ENCODE results near the gene RFX7. TPM values are rescaled to one million over a fixed set of nuclear protein-coding genes. Genes with fewer than 3 reads are reported as not detected.
A peak's percentile ranks its signal among the peaks of the same experiment; 100 is the strongest.

RFX7 gene
- polyA plus RNA-seq, 6 donors from 2014 or later, result 1.4 to 5.4 (median 3.8) TPM

DNA sequence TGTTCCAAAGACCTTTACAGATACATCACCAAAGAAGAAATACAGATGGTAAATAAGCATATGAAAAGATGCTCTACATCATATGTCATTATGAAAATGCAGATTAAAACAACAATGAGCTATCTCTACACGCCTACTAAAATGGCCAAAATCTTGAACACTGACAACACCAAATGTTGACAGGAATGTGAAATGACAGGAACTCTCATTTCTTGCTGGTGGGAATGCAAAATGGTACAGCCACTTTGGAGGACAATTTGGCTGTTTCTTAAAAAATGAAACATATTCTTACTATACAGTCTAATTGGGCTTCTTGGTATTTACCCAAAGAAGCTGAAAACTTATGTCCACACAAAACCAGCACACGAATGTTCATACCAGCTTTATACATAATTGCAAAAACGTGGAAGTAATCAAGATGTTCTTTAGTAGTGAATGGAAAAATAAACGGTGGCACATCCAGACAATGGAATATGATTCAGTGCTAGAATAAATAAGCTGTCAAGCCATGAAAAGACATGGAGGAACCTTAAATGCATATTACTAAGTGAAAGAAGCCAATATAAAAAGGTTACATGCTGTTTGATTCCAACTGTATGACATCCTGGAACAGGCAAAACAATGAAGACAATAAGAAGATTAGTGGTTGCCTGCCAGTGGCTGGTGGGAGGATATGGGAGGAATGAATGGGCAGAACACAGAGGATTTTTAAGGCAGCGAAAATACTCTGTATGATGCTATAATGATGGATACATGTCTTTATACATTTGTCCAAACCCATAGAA is 169.0 kb downstream of the RFX7 start:
- Mint-ChIP-seq H3K27me3 (peaks cover 6 to 13% (median 7%) of the 10 kb centered on the region in 3 donors), H3K27ac (no peak overlapping the region), H3K9me3 (peaks cover 0 to 8% (median 2%) of the 10 kb centered on the region in 7 donors), H3K36me3 (peaks cover 0 to 3% of the 10 kb centered on the region in 2 donors), H3K4me1 (no peaks in the 10 kb centered on the region), H3K4me3 (no peak overlapping the region)
- DNase-seq (no peak), ATAC-seq (ENCODE audit: low read depth in 2 of 2) (no peak)

DNA sequence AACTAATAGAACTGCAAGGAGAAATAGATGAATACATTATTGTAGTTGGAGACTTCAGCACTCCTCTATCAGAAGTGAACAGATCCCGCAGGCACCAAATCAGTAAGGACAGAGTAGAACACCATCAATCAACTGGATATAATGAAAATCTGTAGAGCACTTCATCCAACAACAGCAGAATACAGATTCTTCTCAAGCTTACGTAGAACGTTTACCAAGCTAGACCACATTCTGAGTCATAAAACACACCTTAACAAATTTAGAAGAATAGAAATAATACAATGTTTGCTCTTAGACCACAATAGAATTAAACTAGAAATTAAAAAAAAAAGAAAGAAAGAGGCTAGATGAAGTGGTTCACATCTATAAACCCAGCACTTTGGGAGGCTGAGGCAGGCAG is 179.5 kb downstream of the RFX7 start:
- Mint-ChIP-seq H3K4me3 (no peak overlapping the region), H3K4me1 (no peaks in the 10 kb centered on the region), H3K27me3 (peaks cover 0 to 14% (median 9%) of the 10 kb centered on the region in 3 donors), H3K36me3 (peaks cover 0 to 10% of the 10 kb centered on the region in 2 donors), H3K27ac (no peak overlapping the region), H3K9me3 (peaks cover 1 to 17% (median 7%) of the 10 kb centered on the region in 7 donors)
- DNase-seq (no peak), ATAC-seq (ENCODE audit: low read depth in 2 of 2) (no peak)

- H3K4me3 Mint-ChIP-seq, result no peak overlapping the region
- peaks cover 0 to 14% (median 9%) of the 10 kb centered on the region in 3 donors for H3K27me3 Mint-ChIP-seq
- H3K27ac Mint-ChIP-seq, result no peak overlapping the region
- H3K4me1 Mint-ChIP-seq, result no peaks in the 10 kb centered on the region
- DNase-seq (no peak), ATAC-seq (ENCODE audit: low read depth in 2 of 2) (no peak)
- peaks cover 1 to 12% (median 7%) of the 10 kb centered on the region in 7 donors for H3K9me3 Mint-ChIP-seq
- peaks cover 0 to 10% of the 10 kb centered on the region in 2 donors for H3K36me3 Mint-ChIP-seq
Measured at GRCh38 chr15:56059716-56060115, 184.0 kb downstream of the RFX7 start.

DNA sequence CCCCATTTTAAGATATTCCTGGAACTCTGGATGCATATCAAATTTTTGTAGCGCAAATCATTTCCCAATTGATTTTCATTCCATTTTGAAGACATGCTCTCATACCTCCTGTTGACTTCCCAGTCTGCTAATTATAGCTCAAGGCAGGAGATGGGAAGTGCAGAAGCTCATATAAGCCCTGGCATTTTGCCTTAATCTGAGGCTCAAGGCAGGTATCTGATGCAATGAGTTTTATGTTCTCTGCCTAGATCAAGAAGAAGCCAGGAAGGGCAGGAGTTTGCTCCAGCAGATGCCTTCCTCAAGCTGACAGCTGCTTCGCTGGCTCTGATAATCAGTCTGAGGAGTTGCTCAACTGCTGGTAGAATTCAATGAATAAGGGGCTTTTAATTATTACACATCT is 184.7 kb downstream of the RFX7 start:
- Mint-ChIP-seq H3K27ac (no peak overlapping the region), H3K4me1 (no peaks in the 10 kb centered on the region), H3K4me3 (no peak overlapping the region), H3K36me3 (peaks cover 0 to 10% of the 10 kb centered on the region in 2 donors), H3K27me3 (peaks cover 0 to 14% (median 9%) of the 10 kb centered on the region in 3 donors), H3K9me3 (peaks cover 1 to 12% (median 7%) of the 10 kb centered on the region in 7 donors)
- ATAC-seq (ENCODE audit: low read depth in 2 of 2), result no peak
- no peak for DNase-seq

- H3K27me3 Mint-ChIP-seq, result peaks cover 0 to 7% (median 5%) of the 10 kb centered on the region in 3 donors
- no peak for ATAC-seq (ENCODE audit: low read depth in 2 of 2)
- no peak for DNase-seq
- peaks cover 0 to 5% of the 10 kb centered on the region in 2 donors for H3K36me3 Mint-ChIP-seq
- no peak overlapping the region for H3K4me3 Mint-ChIP-seq
- H3K4me1 Mint-ChIP-seq, result peaks cover 0 to 5% (median 0%) of the 10 kb centered on the region in 3 donors
- H3K27ac Mint-ChIP-seq, result no peak overlapping the region
- H3K9me3 Mint-ChIP-seq, result peaks cover 0 to 5% (median 4%) of the 10 kb centered on the region in 7 donors
Measured at GRCh38 chr15:56056626-56057025, 187.1 kb downstream of the RFX7 start.

DNA sequence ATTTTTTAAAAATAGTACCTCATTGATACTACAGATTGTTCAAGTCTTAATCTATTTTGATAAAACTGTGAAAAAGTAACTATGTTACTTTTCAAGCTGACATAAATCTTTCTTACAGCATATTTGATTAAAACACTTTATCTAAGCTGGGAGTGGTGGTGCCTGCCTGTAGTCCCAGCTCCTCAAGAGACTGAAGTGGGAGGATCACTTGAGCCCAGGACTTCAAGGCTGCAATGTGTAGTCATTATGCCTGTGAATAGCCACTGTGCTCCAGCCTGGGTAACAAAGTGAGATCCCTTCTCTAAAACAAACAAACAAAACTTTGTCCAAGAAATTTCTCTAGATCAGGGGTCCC is 190.7 kb downstream of the RFX7 start:
- no peak for DNase-seq
- Mint-ChIP-seq H3K27me3 (peaks cover 0 to under 1% (median 0%) of the 10 kb centered on the region in 3 donors), H3K27ac (no peak overlapping the region)

GRCh38 chr15:56052395-56053045 is 191.2 kb downstream of the RFX7 start:
- H3K27ac Mint-ChIP-seq, result peak overlapping the region in 1 of 6 donors; percentile 56

More for the DNA sequence above, 190.7 kb downstream of the RFX7 start:
- H3K4me1 Mint-ChIP-seq, result peaks cover 0 to 5% (median 0%) of the 10 kb centered on the region in 3 donors
- no peak overlapping the region for H3K4me3 Mint-ChIP-seq
- H3K9me3 Mint-ChIP-seq, result peaks cover 0 to 1% (median 0%) of the 10 kb centered on the region in 7 donors
- no peak for ATAC-seq (ENCODE audit: low read depth in 2 of 2)
- no peaks in the 10 kb centered on the region for H3K36me3 Mint-ChIP-seq

DNA sequence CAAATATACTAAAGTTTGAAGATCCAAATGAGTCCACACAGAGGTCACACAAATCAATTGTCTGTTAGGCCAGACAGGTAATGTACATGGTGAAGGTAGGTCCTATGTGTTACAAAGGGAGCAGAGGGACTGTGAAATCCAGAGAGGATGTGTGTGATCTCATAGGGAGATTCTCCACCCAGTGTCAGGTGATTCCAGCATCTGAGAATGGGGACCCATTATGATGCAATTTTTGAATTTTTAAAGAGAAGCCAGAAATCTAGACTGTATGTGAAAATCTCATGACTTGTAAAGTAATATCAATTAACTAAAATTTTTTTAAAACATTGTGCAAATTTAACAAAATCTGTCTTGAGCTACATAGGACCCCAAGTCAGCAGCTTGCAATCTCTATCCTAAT is 192.0 kb downstream of the RFX7 start:
- peaks cover 0 to 1% (median 0%) of the 10 kb centered on the region in 7 donors for H3K9me3 Mint-ChIP-seq

More at GRCh38 chr15:56052395-56053045, 191.2 kb downstream of the RFX7 start:
- ATAC-seq (ENCODE audit: low read depth in 2 of 2) (peak in 1 of 2 donors; percentile 30), DNase-seq (no peak)
- Mint-ChIP-seq H3K9me3 (peaks cover 0 to 1% (median 0%) of the 10 kb centered on the region in 7 donors), H3K27me3 (peaks cover 0 to 6% (median 0%) of the 10 kb centered on the region in 3 donors), H3K4me3 (no peak overlapping the region), H3K36me3 (no peaks in the 10 kb centered on the region), H3K4me1 (peaks cover 0 to 5% (median 0%) of the 10 kb centered on the region in 3 donors)

DNA sequence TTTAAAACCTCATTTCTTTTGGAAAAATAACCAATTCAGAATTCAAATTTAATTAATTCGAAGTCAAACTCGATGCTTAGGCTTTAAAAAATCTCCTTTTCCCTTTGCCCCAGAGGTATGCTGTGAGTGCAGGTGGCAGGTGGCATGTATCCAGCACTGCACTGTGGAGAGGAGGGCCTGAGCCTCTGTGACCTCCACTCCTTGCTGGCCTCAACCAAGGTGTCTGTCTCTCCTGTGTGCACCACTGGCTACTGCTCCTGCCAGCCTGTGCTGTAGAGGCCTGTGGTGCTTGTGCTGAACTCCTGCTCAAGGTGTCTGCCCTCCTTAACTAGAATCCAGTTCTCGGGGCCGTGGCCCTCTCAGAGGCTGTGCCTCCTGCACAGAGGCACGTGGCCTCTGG is 194.1 kb downstream of the RFX7 start:
- ATAC-seq (ENCODE audit: low read depth in 2 of 2), result no peak

More for the DNA sequence above, 192.0 kb downstream of the RFX7 start:
- Mint-ChIP-seq H3K4me3 (no peak overlapping the region), H3K4me1 (peaks cover 0 to 5% (median 0%) of the 10 kb centered on the region in 3 donors), H3K36me3 (no peaks in the 10 kb centered on the region), H3K27me3 (peaks cover 0 to 11% (median under 1%) of the 10 kb centered on the region in 3 donors), H3K27ac (no peak overlapping the region)
- DNase-seq (no peak), ATAC-seq (ENCODE audit: low read depth in 2 of 2) (no peak)

DNA sequence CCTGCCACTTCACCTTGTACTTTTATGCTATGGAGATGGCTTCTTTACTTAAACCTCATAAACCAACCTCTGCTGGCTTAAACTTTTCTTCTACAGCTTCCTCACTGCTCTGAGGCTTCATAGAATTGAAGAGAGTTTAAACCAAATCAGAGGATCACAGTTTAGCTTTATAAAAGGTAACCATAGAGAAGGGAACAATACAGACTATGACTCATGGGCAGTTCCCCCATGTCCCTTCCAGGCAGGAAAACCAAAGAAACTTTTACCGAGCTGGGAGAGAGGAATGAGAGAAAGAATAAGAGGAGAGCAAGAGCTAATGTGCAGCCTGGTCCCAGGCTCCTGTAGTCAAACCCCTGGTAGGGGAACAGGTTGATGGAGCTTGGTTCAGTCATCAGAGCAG is 196.3 kb downstream of the RFX7 start:
- peaks cover 0 to 5% (median 3%) of the 10 kb centered on the region in 3 donors for H3K4me1 Mint-ChIP-seq
- peaks cover 2 to 9% (median 4%) of the 10 kb centered on the region in 7 donors for H3K9me3 Mint-ChIP-seq
- H3K27ac Mint-ChIP-seq, result no peak overlapping the region
- ATAC-seq (ENCODE audit: low read depth in 2 of 2) (no peak), DNase-seq (no peak)
- peaks cover 0 to 6% of the 10 kb centered on the region in 2 donors for H3K36me3 Mint-ChIP-seq
- H3K27me3 Mint-ChIP-seq, result peaks cover 3 to 12% (median 11%) of the 10 kb centered on the region in 3 donors
- H3K4me3 Mint-ChIP-seq, result no peak overlapping the region

More for the DNA sequence above, 194.1 kb downstream of the RFX7 start:
- H3K27ac Mint-ChIP-seq, result peak overlapping the region in 2 of 6 donors; percentile 7 to 29
- no peak for DNase-seq
- no peaks in the 10 kb centered on the region for H3K36me3 Mint-ChIP-seq
- H3K4me1 Mint-ChIP-seq, result peaks cover 0 to 5% (median 0%) of the 10 kb centered on the region in 3 donors
- H3K4me3 Mint-ChIP-seq, result no peak overlapping the region
- H3K27me3 Mint-ChIP-seq, result peaks cover 0 to 11% (median 4%) of the 10 kb centered on the region in 3 donors
- H3K9me3 Mint-ChIP-seq, result peaks cover 0 to 1% (median 0%) of the 10 kb centered on the region in 7 donors

DNA sequence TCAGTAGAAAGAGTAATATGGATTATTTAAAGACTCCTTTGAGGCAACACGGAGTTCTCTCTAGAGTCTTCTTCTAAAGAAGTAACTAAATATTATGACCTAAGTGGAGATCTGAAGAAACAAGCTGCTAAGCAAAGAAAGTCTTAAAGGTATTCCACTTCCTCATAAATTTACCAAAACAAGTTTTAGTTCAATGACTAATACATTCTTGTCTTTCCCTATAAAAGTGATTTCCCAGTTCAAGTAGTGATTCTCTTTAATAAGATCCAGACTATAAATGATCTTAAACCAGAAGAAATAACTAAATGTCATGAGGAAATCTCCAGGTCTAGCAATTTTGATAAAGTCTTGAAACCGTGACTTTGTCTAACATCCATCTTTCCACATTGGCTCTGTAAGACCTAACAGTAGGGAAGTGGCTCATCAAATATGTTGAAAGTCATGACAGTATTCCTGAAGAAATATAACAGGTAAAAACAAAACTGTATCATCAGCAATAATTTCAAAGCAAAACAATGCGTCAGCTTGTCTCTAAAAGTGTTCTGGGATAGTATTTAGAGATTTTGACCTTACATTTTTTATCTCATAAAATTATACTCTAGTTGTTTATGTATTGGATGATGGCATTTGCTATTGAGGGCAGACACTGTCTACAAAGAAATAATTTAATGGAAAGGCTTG is 198.5 kb downstream of the RFX7 start:
- no peak for ATAC-seq (ENCODE audit: low read depth in 2 of 2)
- peaks cover 0 to 6% of the 10 kb centered on the region in 2 donors for H3K36me3 Mint-ChIP-seq
- no peak overlapping the region for H3K4me3 Mint-ChIP-seq
- H3K4me1 Mint-ChIP-seq, result peaks cover 0 to 5% (median 3%) of the 10 kb centered on the region in 3 donors
- H3K27ac Mint-ChIP-seq, result no peak overlapping the region
- H3K27me3 Mint-ChIP-seq, result peaks cover 3 to 14% (median 11%) of the 10 kb centered on the region in 3 donors
- H3K9me3 Mint-ChIP-seq, result peaks cover 2 to 7% (median 4%) of the 10 kb centered on the region in 7 donors
- no peak for DNase-seq

DNA sequence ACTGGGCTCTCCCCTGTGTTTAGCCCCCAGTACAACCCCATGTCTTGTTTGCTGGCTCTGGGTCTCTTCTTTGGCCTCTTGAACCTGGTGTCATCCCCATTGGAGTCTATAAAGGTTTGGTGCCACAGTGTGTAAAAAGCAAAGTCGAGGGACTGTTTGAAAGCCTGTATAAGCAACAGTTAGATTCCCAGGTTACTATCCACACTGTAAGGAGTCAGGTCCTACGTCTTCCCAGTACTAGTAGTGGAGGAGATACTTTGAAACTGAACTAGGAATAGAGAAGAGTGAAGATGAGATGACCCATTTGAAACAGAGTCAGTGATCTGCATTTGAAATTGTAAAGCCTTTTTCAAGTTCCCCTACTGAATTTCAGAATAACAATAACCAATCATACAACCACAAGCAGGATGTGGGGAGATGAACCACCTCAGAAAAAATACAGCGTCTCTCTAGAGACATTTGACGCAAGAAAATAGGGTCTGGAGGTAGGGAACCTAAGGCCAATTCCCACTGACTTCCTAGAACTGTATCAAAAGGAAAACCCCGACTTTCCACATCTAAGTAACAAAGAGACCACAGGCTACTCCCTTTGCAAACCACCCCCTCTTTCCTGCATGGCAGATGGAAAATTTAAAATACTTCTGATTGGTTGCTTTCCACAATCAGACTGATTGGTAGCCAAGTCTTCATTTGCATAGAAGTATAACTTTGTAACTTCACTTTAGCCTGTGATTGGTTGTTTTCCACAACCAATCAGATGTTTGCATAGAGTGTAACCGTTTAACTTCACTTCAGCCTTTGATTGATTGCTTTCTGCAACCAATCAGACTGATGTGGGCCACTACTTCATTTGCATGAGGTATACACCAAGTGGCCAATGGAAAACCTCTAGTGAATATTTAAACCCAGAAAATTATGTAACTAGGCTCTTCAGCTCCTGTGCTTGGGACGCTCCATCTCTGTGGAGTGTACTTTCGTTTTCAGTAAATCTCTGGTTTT is 200.4 kb downstream of the RFX7 start:
- peaks cover 3 to 14% (median 11%) of the 10 kb centered on the region in 3 donors for H3K27me3 Mint-ChIP-seq
- H3K4me1 Mint-ChIP-seq, result peaks cover 0 to 5% (median 3%) of the 10 kb centered on the region in 3 donors
- peaks cover 3 to 7% (median 5%) of the 10 kb centered on the region in 7 donors for H3K9me3 Mint-ChIP-seq
- no peak overlapping the region for H3K27ac Mint-ChIP-seq
- DNase-seq (no peak), ATAC-seq (ENCODE audit: low read depth in 2 of 2) (peak in 1 of 2 donors; percentile 25)
- H3K36me3 Mint-ChIP-seq, result peaks cover 0 to 6% of the 10 kb centered on the region in 2 donors
- no peak overlapping the region for H3K4me3 Mint-ChIP-seq

All from naive B cell (primary cell).